ENCODE measurements around the gene RNF223.
"Not testable (repeated sequence)": the region's sequence is repeated elsewhere in the genome, so short reads cannot be mapped to it uniquely, and the experiment has no call there.

Gene RNF223

DNA sequence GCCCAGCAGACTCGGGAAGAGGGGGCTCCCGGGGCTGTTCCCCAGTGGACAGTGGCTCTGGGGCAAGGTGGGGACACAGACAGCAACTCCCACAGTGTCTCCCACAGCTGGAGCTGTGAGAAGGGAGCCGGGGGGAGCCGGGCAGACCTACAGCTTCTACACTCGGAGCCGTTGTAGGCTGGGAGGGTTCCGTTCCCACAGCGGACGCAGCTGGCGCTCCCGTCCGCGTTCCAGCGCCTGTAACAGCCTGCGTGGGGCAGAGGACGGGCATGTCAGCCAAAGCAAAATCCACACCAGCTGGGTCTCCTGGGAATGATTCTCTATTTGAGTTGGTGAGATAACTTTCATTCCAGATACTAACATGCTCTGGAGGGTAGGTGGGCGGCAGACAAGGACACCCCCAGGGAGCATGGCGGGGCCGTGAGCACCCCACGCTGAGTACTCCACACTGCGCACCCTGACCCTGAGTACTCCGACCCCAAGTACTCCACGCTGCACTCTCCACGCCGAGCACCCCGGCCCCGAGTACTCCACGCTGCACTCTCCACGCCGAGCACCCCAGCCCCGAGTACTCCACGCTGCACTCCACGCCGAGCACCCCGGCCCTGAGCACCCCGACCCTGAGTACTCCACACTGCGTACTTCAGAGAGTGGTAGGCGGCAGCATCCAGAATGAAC, 13.4 kb upstream of the RNF223 start:
- no peak for DNase-seq (ENCODE audit: low read depth in 2 of 2)

DNA sequence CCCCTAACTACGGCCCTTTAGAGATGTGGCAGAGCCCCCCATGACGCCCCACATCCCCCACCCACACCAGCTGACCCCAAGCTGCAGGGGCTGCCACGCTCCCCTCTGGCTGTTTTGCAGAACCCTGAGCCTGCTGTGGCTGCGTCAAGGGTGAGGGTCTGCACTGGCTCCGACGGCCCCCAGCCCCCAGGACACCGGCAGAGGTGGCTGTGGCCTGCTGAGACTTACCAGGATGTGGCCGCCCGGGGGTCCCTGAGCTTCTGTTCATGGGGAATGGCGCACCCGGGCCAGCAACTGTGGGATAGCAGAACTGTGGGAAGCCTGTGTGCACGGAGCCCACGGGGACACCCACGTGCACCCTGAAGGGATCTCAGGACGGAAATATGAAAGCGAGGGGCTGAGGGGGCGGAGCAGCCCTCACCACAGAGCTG, 12.8 kb upstream of the RNF223 start:
- no peak for DNase-seq (ENCODE audit: low read depth in 2 of 2)

GRCh38 chr1:1085911-1086841, 12.1 kb upstream of the RNF223 start:
- DNase-seq (ENCODE audit: low read depth in 2 of 2): no peak

DNA sequence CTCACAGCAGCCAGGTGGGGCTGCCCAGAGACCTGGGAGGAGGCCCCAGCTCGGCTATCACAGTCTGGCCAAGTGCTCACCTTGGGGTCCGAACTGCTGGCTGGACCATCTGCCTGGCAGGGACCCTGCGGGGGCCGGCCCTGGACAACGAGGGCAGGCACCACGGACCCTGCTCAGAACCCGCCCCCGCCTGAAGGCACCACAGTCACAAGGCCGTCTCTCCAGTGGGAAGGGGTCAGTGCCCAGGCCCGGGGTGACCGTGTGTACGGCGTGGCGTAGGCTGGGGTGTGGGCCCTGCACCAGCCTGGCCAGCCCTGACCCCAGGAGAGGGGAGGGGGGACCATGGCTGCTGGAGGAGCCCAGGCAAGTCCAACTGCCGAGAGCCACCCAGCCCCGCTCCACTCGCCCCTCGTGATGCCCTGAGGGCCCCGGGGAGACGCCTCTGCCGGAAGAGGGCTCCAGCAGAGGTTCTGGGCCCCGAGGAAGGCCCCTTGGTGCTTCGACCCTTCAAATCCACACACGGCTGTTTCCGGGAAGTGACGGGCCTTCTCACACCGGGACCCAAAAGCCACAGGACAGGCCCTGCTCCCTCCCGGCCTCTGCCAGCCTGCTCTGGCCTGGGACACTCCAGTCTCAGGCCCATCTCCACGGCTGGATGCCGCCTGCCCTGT, 11.2 kb upstream of the RNF223 start:
- DNase-seq (ENCODE audit: low read depth in 2 of 2): no peak

- no peak for DNase-seq (ENCODE audit: low read depth in 2 of 2)
Measured at GRCh38 chr1:1084372-1085170, 10.5 kb upstream of the RNF223 start.

- no peak for DNase-seq (ENCODE audit: low read depth in 2 of 2)
Measured at GRCh38 chr1:1083416-1084371, 9.6 kb upstream of the RNF223 start.

DNA sequence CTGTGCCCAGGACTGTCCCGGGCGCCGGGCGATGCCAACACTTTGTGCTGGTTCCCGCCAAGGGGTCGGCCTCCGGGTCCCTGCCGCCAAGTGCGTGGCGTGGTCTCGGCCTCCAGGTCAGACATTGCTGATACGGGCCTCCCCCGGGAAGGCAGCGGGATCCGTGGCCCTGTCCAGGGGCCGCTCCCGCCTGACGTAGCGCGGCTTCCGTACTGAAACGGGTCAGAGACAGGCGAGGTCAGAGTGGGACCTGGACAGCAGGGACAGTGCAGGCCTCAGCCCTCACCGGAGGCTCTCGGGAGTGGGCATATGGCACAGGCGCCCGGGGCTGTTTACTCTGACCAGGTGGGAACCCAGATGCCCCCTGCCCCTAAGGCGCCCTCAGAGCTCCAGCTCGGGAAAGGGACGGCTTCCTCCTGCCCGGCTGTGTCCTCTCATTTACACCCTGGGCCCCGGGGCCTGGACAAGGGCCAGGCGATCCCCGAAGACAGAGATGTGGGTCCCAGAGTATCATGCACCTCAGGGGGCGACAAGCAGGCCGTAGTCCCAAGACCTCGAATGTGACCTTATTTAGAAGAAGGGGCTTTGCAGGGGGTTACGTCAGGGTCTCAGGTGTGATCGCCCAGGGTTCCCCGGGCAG, 8.8 kb upstream of the RNF223 start:
- no peak for DNase-seq (ENCODE audit: low read depth in 2 of 2)

DNA sequence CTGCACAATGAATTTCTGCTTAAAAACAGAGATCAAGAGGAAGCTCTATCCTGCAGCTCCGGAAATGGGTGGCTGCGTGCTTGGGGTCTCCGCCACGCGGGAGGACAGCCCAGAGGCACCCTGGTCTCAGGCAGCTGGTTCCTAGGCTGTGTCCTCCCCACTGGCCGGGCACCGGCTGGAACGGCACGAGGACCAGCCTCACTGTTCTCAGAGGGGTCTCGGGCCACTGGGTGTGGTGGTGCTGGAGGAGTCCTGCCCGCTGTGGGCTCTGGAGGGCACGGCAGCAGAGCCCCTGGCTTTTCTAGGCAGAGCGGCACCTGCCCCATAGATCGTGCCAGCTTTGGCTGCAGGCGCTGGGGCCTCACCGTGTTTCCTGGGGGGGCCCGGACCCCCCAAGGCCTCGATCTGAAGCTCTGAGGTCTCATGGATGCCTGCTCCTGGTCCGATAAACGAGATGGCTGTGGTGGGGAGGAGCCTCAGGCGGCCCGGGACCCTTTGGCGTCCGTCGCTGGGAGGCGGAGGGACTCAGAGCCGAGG, 8.2 kb upstream of the RNF223 start:
- no peak for DNase-seq (ENCODE audit: low read depth in 2 of 2)

DNA sequence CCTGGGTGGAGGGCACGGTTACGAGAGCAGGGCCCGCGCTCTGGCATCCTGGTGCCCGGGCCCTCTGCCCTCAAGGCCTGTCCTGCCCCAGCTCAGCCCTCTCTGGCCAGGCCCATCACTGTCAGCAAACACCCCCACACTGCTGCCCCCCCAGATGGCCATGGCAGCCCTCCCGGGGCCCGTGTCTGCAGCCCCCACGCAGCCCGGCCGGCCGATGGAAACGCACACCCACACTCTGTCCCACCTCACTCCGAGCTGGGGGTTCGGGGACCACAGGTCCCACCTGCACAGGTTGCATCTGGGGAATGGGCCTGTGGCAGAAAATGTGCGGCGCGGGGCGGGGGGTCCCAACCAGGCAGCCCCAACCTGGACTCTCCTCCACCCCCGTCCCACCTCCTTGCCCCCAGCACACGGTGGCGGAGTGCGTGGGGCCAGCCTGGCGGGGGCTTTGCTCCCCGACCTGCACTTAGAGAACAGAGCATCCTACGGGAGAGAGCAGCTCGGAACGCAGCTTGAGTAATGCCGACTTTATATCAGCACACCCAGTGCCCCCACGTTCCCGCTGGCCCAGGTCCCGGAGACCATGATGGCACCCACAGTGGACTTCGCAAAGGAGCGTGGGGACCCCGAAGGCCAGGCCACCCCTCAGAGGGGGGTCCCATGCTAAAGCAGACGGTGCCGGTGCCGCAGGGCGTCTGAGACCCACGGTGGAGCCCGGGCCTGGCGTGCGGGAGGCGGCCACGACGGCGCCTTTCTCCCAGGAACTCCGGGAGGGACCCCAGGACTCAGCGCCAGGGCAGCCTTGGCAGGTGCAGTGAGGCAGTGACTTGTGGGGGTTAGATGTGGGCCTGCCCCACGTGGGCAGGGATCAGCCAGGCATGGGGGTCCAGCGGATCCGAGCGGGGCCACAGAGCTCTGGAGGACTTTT, 7.5 kb upstream of the RNF223 start:
- DNase-seq (ENCODE audit: low read depth in 2 of 2): no peak

DNA sequence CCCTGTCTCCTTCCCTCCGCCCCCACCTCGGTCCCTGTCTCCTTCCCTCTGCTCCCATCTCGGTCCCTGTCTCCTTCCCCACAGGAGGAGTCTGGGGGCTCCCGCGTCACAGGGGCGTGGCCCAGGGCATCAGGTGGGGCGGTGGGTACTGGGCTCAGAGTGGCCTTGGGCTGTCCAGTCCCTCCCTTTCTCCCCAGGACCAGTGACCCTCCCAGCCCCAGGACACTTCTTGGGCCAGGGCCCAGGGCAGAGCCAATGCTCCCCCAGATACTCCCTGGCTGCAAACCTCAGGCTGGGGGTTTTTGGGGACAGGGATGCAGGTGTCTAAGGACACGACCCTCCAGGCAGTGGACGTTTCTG, 6.8 kb upstream of the RNF223 start:
- no peak for DNase-seq (ENCODE audit: low read depth in 2 of 2)

- no peak for DNase-seq (ENCODE audit: low read depth in 2 of 2)
Measured at GRCh38 chr1:1080122-1080757, 6.1 kb upstream of the RNF223 start.

DNA sequence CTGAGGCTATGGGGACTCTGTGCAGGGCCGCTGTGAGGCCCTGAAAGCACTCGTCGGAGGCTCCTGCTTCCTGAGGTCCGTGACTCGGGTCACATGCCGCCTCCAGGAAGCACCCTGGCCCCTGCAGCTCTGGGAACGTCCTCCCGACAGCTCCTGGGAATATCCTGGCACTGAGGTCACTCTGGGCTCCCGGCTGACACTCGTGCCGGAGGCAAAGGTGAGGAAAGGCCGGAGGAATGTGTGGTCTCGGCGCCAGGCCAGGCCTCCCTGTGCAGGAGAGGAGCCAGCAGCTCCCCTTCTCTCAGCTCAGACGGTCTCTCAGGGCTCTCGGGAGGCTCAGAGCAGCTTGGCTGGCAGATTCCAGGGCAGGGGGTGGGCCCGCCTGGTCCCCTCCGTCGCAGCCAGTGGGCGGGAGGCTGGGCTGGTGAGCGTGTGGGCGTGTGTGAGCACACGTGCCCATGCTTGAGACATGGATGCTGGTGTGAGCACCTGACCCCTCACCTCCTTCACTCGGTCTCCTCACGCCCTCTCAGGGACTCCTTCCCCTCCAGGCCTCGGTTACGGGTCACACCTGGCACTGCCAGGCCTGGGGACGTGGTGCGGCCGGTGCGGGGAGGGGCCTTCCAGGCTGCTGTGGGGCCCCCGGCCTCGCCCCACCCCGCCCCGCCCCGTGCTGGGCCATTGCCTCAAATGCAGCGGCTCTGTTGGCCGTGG, 5.5 kb upstream of the RNF223 start:
- DNase-seq (ENCODE audit: low read depth in 2 of 2): no peak

DNA sequence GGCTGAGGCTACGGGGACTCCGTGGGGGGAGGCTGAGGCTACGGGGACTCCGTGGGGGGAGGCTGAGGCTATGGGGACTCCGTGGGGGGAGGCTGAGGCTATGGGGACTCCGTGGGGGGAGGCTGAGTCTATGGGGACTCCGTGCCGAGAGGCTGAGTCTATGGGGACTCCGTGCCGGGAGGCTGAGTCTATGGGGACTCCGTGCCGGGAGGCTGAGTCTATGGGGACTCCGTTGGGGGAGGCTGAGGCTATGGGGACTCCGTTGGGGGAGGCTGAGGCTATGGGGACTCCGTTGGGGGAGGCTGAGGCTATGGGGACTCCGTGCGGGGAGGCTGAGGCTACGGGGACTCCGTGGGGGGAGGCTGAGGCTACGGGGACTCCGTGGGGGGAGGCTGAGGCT, 3.3 kb upstream of the RNF223 start:
- DNase-seq (ENCODE audit: low read depth in 2 of 2): not testable (repeated sequence)

GRCh38 chr1:1075148-1075935, 1.2 kb upstream of the RNF223 start:
- no peak for DNase-seq (ENCODE audit: low read depth in 2 of 2)

- DNase-seq (ENCODE audit: low read depth in 2 of 2): no peak
Measured at GRCh38 chr1:1074631-1075147, 583 bp upstream of the RNF223 start.
